K562 (cell line): ENCODE data around the gene ANKRD33. TPM values are rescaled to one million over a fixed set of nuclear protein-coding genes. Genes with fewer than 3 reads are reported as not detected.
A peak's percentile ranks its signal among the peaks of the same experiment; 100 is the strongest.

Source experiments
- ATAC-seq: fragments of 200-7000 bp; cut with Tn5 transposase; 3 replicates; pipeline ENCODE4 v1.9.1; 2020; ENCODE audit warnings: moderate library complexity
- BruUV-seq: library from RNA; stranded (reverse); fragments of 400-500 nt; replicated peaks from 2 replicates; lab custom pipeline; 2021; lab: Mats Ljungman, UMichigan
- CTCF ChIA-PET: fragments of 300-600 bp; formaldehyde crosslinking; extraction: SDS; loops from one replicate; lab custom pipeline; 2021; ENCODE audit warnings: low intra/inter-chr PET ratio; lab: Yijun Ruan, JAX
- POLR2A ChIA-PET: fragments of 300-600, 350-650 bp; sonication (Branson Sonifier 250); formaldehyde crosslinking; extraction: SDS; loops from one replicate; lab custom pipeline; 2021; ENCODE audit warnings: antibody characterized with exemption, inconsistent platforms; lab: Yijun Ruan, JAX
- DNase-seq, 4 experiments: peaks; one replicate each; pipeline versions ENCODE4 v3.0.0 to v3.0.0-alpha.2; 2011 to 2018; ENCODE audit warnings: low spot score in 3 of 4, mixed read lengths in 3 of 4; ENCODE audit errors: extremely low read depth in 1 of 4
- FAIRE-seq: peaks from 2 replicates; lab custom pipeline; 2011; peaks lifted over from hg19 to GRCh38; lab: Jason Lieb, UNC
- H2AFZ ChIP-seq: 2 replicates; pipeline ENCODE4 v1.6.0; 2011; ENCODE audit warnings: low read depth, low read length, control low read depth, inconsistent platforms
- H3K27ac ChIP-seq: fragments of 200-600 bp; 3 replicates; pipeline ENCODE4 v1.8.0; 2011; ENCODE audit warnings: low read depth, mild to moderate bottlenecking, control low read depth, inconsistent platforms, low read length, moderate library complexity, mixed read lengths; ENCODE audit errors: extremely low read depth
- H3K27me3 ChIP-seq, 2 experiments: fragments of 300-600 bp in 1 of 2; 2 replicates in 1 of 2; 3 replicates in 1 of 2; pipeline versions ENCODE4 v1.6.0 to v1.8.0; 2011; ENCODE audit warnings: inconsistent platforms in 2 of 2, low read length in 2 of 2, mild to moderate bottlenecking in 1 of 2, mixed read lengths in 1 of 2, moderate library complexity in 1 of 2; ENCODE audit not compliant: control insufficient read depth in 2 of 2, insufficient read depth in 2 of 2
- H3K36me3 ChIP-seq: fragments of 300-600 bp; 3 replicates; pipeline ENCODE4 v1.8.0; 2011; ENCODE audit warnings: mild to moderate bottlenecking, low read length, inconsistent platforms; ENCODE audit not compliant: control insufficient read depth, insufficient read depth
- H3K4me1 ChIP-seq, 2 experiments: fragments of 200-600 bp in 1 of 2; replicated peaks in 1 of 2; 2 replicates in 1 of 2; 3 replicates in 1 of 2; pipeline versions ENCODE4 v1.5.1 to v1.8.0; 2011; ENCODE audit warnings: inconsistent platforms in 2 of 2, low read length in 2 of 2, mild to moderate bottlenecking in 1 of 2, mixed read lengths in 1 of 2, moderate library complexity in 1 of 2; ENCODE audit not compliant: control insufficient read depth in 2 of 2, insufficient read depth in 2 of 2
- H3K4me2 ChIP-seq: 2 replicates; pipeline ENCODE4 v1.6.1; 2011; ENCODE audit warnings: low read length, control low read depth, inconsistent platforms, mixed read lengths; ENCODE audit not compliant: insufficient read depth
- H3K4me3 ChIP-seq: fragments of 200-600 bp; sonication (generic), shearing (Covaris generic); 2 replicates; pipeline ENCODE4 v1.5.1; 2016; ENCODE audit warnings: control low read depth, inconsistent platforms
- H3K79me2 ChIP-seq: fragments of 200-600 bp; 3 replicates; pipeline ENCODE4 v1.8.0; 2011; ENCODE audit warnings: low read length, inconsistent platforms; ENCODE audit not compliant: control insufficient read depth, insufficient read depth
- H3K9ac ChIP-seq, 2 experiments: 2 replicates each; pipeline versions ENCODE4 v1.6.0 to v1.6.1; 2011; ENCODE audit warnings: low read depth in 2 of 2, low read length in 2 of 2, control low read depth in 1 of 2, inconsistent platforms in 1 of 2, mild to moderate bottlenecking in 1 of 2, mixed read lengths in 1 of 2; ENCODE audit not compliant: insufficient read depth in 1 of 2
- H3K9me1 ChIP-seq: one replicate; pipeline ENCODE4 v1.6.0; 2011; ENCODE audit warnings: inconsistent platforms, mild to moderate bottlenecking, low read length, moderate library complexity; ENCODE audit not compliant: control insufficient read depth, insufficient read depth
- H3K9me3 ChIP-seq: replicated peaks from 2 replicates; pipeline ENCODE4 v1.5.1; 2011; ENCODE audit warnings: low read depth, low read length, inconsistent platforms; ENCODE audit not compliant: control insufficient read depth, insufficient read depth
- H4K20me1 ChIP-seq: replicated peaks from 2 replicates; pipeline ENCODE4 v1.6.1; 2011; ENCODE audit warnings: low read length, inconsistent platforms, mixed read lengths; ENCODE audit not compliant: control insufficient read depth, insufficient read depth
- CHD4 ChIP-seq: fragments of 200-600 bp; sonication (generic); IDR thresholded peaks from 3 replicates; pipeline ENCODE4 v1.6.1; 2012; ENCODE audit warnings: low read depth, mild to moderate bottlenecking, mixed read lengths, low read length, inconsistent platforms; ENCODE audit not compliant: insufficient read depth, insufficient replicate concordance, poor library complexity, severe bottlenecking
- COPS2 ChIP-seq: fragments of 450-650 bp; conservative IDR thresholded peaks from 2 replicates; pipeline ENCODE4 v1.6.1; 2016; ENCODE audit warnings: mild to moderate bottlenecking, moderate library complexity
- FOXP1 ChIP-seq: sonication (generic); formaldehyde crosslinking; IDR thresholded peaks from 2 replicates; pipeline ENCODE4 v1.8.0; 2022; ENCODE audit warnings: mild to moderate bottlenecking, missing genetic modification reagents
- KLF13 ChIP-seq: fragments of 450-650 bp; IDR thresholded peaks from 2 replicates; pipeline ENCODE4 v1.6.1; 2016; ENCODE audit warnings: missing genetic modification characterization, low read depth, mild to moderate bottlenecking, missing compliant biosample characterization, moderate library complexity, borderline replicate concordance
- NELFE ChIP-seq: IDR thresholded peaks from 2 replicates; pipeline ENCODE4 v1.6.1; 2011; ENCODE audit warnings: mild to moderate bottlenecking; ENCODE audit not compliant: insufficient read depth, insufficient read length
- PCBP1 ChIP-seq: fragments of 200-400 bp; formaldehyde crosslinking; IDR thresholded peaks from 2 replicates; pipeline ENCODE4 v1.6.1; 2018; ENCODE audit warnings: mild to moderate bottlenecking, low read depth, low read length; ENCODE audit not compliant: poor library complexity, severe bottlenecking
- PHB2 ChIP-seq: fragments of 450-650 bp; IDR thresholded peaks from 2 replicates; pipeline ENCODE4 v1.6.1; 2017; ENCODE audit warnings: low read depth
- RFX5 ChIP-seq: IDR thresholded peaks from 2 replicates; pipeline ENCODE4 v1.6.1; 2011; ENCODE audit warnings: low read depth, mild to moderate bottlenecking, improper control_type of control experiment, low read length
- SAFB2 ChIP-seq: fragments of 200-400 bp; formaldehyde crosslinking; IDR thresholded peaks from 2 replicates; pipeline ENCODE4 v1.6.1; 2018; ENCODE audit warnings: borderline replicate concordance, low read length, low read depth, moderate library complexity; ENCODE audit not compliant: severe bottlenecking
- TEAD4 ChIP-seq, 2 experiments: sonication (generic) in 1 of 2; formaldehyde crosslinking in 1 of 2; IDR thresholded peaks; 2 replicates each; pipeline versions ENCODE4 v1.6.1 to v1.8.0; 2012 to 2022; ENCODE audit warnings: borderline replicate concordance in 1 of 2, inconsistent platforms in 1 of 2, low read length in 1 of 2, mild to moderate bottlenecking in 1 of 2, missing genetic modification reagents in 1 of 2
- ZNF408 ChIP-seq: fragments of 250-450 bp; sonication (Bioruptor Pico); IDR thresholded peaks from 2 replicates; pipeline ENCODE4 v1.4.0; 2020; ENCODE audit warnings: low read depth, mild to moderate bottlenecking, moderate library complexity
- ZSCAN32 ChIP-seq: fragments of 450-650 bp; formaldehyde crosslinking; IDR thresholded peaks from 2 replicates; pipeline ENCODE4 v1.4.0; 2020; ENCODE audit warnings: mild to moderate bottlenecking, moderate library complexity
- WGBS: fragments of 100-300 bp; shearing (Covaris generic); methylation state at CpG from one replicate; pipeline ENCODE4 v1.1.6; 2016; ENCODE audit warnings: low coverage, mixed read lengths; ENCODE audit not compliant: insufficient coverage; ENCODE audit errors: missing lambda C conversion rate; 5-methylcytosine and 5-hydroxymethylcytosine counted together
- in situ Hi-C: fragments of 300-500 bp; cut with MboI; formaldehyde crosslinking; loops from 4 replicates; pipeline ENCODE4 v1.15.0; 2018; ENCODE audit warnings: inconsistent platforms, mixed read lengths
- intact Hi-C: fragments of 100-400 bp; cut with micrococcal nuclease; formaldehyde crosslinking; loops from 2 replicates; pipeline ENCODE4 v1.14.2; 2022
- polyA plus RNA-seq, 8 experiments: library from polyadenylated mRNA; depleted of rRNA in 4 of 8; stranded (reverse) in 5 of 8; unstranded in 3 of 8; fragments of >200 nt; fragmentation: Nextera tagmentation in 2 of 8; fragmentation: Illumina TruSeq in 1 of 8; extraction: Ambion mirVana in 2 of 8; extraction: Trizol in 1 of 8; gene quantifications; 2 replicates each; pipeline versions ENCODE4 v1.2.1 to v1.2.3, GENCODE V29; 2011 to 2014; ENCODE audit warnings: inconsistent platforms in 1 of 8, missing spikeins in 1 of 8
- total RNA-seq, 7 experiments: library from RNA; depleted of rRNA in 6 of 7; stranded (reverse); fragments of >200 nt in 6 of 7; fragmentation: Illumina TruSeq in 2 of 7; extraction: Trizol in 2 of 7; gene quantifications; 2 replicates each; pipeline versions ENCODE4 v1.2.1 to v1.2.3, GENCODE V29; 2011 to 2021; ENCODE audit warnings: low replicate concordance in 1 of 7
- TF ChIP-seq, protein P1 (sequence below): fragments of 150-350 bp; conservative IDR thresholded peaks from 2 replicates; pipeline ENCODE4 v1.6.1; 2014; ENCODE audit warnings: low read length
- TF ChIP-seq, protein P2 (sequence below): fragments of 250-450 bp; sonication (Bioruptor Pico); IDR thresholded peaks from 2 replicates; pipeline ENCODE4 v1.6.1; 2021; ENCODE audit warnings: mild to moderate bottlenecking

The ANKRD33 gene
- total and polyA plus RNA-seq, 9 of the 15 experiments (the other 6 are each of a cell fraction or from before 2014, with no cell fraction given): 0.04 to 0.11 (median 0.07) TPM; not detected in 4

DNA sequence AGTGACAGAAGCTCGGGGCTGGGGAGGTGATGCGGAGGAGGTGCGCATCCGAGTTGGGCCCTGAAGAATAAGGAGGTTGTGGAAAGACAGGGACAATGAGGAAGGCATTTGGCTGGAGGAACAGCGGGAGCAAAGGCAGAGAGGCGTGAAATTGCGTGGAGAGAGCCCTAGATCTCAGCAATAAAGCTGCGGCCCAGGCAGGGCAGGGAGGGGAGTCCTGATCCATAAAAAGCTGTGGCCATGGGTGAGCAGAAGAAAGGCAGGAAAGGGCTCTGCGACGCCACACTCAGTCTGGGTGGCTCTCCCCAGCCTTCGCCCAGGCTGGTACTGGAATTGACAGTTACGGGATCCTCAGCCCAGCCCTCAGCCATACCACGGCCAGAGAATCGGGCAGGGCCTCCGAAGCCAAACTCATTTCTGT is 41.6 kb upstream of the ANKRD33 start:
- WGBS: 11% methylated on average over 7 of the region's 15 CpGs
- TF ChIP-seq TEAD4 (IDR thresholded peaks at IDR 0.05; ENCODE audit: low read length): no peak
- no peak for TF ChIP-seq TEAD4 (CRISPR knock-in tag; IDR thresholded peaks at IDR 0.05; ENCODE audit: borderline replicate concordance)
- TF ChIP-seq ZSCAN32: no peak
- no peak for TF ChIP-seq CHD4
- TF ChIP-seq SAFB2: no peak
- TF ChIP-seq COPS2: no peak
- no peak for TF ChIP-seq KLF13 (tag)
- TF ChIP-seq RFX5: no peak
- TF ChIP-seq NELFE: no peak
- TF ChIP-seq, protein P1, sequence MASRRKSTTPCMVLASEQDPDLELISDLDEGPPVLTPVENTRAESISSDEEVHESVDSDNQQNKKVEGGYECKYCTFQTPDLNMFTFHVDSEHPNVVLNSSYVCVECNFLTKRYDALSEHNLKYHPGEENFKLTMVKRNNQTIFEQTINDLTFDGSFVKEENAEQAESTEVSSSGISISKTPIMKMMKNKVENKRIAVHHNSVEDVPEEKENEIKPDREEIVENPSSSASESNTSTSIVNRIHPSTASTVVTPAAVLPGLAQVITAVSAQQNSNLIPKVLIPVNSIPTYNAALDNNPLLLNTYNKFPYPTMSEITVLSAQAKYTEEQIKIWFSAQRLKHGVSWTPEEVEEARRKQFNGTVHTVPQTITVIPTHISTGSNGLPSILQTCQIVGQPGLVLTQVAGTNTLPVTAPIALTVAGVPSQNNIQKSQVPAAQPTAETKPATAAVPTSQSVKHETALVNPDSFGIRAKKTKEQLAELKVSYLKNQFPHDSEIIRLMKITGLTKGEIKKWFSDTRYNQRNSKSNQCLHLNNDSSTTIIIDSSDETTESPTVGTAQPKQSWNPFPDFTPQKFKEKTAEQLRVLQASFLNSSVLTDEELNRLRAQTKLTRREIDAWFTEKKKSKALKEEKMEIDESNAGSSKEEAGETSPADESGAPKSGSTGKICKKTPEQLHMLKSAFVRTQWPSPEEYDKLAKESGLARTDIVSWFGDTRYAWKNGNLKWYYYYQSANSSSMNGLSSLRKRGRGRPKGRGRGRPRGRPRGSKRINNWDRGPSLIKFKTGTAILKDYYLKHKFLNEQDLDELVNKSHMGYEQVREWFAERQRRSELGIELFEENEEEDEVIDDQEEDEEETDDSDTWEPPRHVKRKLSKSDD: no peak
- no peak for TF ChIP-seq ZNF408
- TF ChIP-seq, protein P2, sequence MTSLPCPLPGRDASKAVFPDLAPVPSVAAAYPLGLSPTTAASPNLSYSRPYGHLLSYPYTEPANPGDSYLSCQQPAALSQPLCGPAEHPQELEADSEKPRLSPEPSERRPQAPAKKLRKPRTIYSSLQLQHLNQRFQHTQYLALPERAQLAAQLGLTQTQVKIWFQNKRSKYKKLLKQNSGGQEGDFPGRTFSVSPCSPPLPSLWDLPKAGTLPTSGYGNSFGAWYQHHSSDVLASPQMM: no peak
- TF ChIP-seq FOXP1 (CRISPR knock-in tag): no peak
- TF ChIP-seq PCBP1: no peak
- TF ChIP-seq PHB2: no peak
- no peaks in the 10 kb centered on the region for H3K9me1 ChIP-seq
- no peak overlapping the region for H2AFZ ChIP-seq
- H3K36me3 ChIP-seq: no peaks in the 10 kb centered on the region
- ATAC-seq: no peak
- peaks cover 31 to 80% of the 10 kb centered on the region in 2 experiments; a peak in 4 of 5 replicates for H3K27me3 ChIP-seq
- no peak overlapping the region for H3K4me3 ChIP-seq
- H3K4me2 ChIP-seq: no peak overlapping the region
- no peak for FAIRE-seq
- no peaks in the 10 kb centered on the region for H3K79me2 ChIP-seq
- H3K27ac ChIP-seq: no peak overlapping the region
- POLR2A ChIA-PET: interaction anchor here (0.6 to 1.2 kb wide), 4 partner anchors 9 to 118 kb away, joined by 3 to 5 read pairs (median 4); no protein-coding TSS in a partner anchor
- intact Hi-C loops: no loop called here
- no peak for DNase-seq
- CTCF ChIA-PET: no interaction called here
- peaks cover 0 to 21% of the 10 kb centered on the region in 2 experiments; a peak in 3 of 5 replicates for H3K4me1 ChIP-seq
- H4K20me1 ChIP-seq: peaks cover 11% of the 10 kb centered on the region; the same call in 1 of the 2 replicates
- H3K9ac ChIP-seq: peak overlapping the region in 1 of 2 experiments; percentile 35; a peak in 1 of 4 replicates
- in situ Hi-C loops: no loop called here
- BruUV-seq: no TSS peak
- no peaks in the 10 kb centered on the region for H3K9me3 ChIP-seq
